ENCODE data around the gene SCN4B. TPM values are rescaled to one million over a fixed set of nuclear protein-coding genes. Genes with fewer than 3 reads are reported as not detected.

Gene SCN4B
- total and polyA plus RNA-seq, 10 of the 15 experiments (the other 5 are each of a cell fraction or from before 2014, with no cell fraction given): 0.01 to 0.49 (median 0.04) TPM; not detected in 5

DNA sequence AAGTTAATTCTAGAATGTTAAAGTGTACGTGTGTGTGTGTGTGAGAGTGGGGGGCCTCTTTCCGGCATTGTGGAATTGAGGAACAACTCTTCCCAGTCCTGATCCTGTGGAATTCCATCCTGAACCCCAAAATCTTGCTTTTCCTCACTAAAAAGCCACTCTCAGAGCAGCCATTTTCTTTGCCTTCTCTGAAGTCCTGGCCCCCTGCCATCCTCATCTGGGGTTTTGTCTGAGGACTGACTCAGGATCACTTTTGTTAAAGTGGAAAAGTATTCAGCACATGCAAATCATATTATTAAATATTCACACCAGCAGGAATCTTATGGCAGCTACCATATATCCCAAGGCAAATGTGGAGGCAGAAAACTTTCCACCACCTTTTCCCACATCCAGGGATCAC, 3.8 kb downstream of the SCN4B start (continued):
- TF ChIP-seq, protein P1, sequence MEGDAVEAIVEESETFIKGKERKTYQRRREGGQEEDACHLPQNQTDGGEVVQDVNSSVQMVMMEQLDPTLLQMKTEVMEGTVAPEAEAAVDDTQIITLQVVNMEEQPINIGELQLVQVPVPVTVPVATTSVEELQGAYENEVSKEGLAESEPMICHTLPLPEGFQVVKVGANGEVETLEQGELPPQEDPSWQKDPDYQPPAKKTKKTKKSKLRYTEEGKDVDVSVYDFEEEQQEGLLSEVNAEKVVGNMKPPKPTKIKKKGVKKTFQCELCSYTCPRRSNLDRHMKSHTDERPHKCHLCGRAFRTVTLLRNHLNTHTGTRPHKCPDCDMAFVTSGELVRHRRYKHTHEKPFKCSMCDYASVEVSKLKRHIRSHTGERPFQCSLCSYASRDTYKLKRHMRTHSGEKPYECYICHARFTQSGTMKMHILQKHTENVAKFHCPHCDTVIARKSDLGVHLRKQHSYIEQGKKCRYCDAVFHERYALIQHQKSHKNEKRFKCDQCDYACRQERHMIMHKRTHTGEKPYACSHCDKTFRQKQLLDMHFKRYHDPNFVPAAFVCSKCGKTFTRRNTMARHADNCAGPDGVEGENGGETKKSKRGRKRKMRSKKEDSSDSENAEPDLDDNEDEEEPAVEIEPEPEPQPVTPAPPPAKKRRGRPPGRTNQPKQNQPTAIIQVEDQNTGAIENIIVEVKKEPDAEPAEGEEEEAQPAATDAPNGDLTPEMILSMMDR (IDR thresholded peaks at IDR 0.05 in 2 of 3, conservative IDR thresholded peaks at IDR 0.05 in 1 of 3; ENCODE audit: control insufficient read depth in 2 of 3, extremely low read depth in 1 of 3, insufficient read depth in 1 of 3, low read depth in 3 of 3, low read length in 3 of 3): no peak
- no peak for TF ChIP-seq TBL1XR1 (IDR thresholded peaks at IDR 0.05; ENCODE audit: low read depth, low read length)

DNA sequence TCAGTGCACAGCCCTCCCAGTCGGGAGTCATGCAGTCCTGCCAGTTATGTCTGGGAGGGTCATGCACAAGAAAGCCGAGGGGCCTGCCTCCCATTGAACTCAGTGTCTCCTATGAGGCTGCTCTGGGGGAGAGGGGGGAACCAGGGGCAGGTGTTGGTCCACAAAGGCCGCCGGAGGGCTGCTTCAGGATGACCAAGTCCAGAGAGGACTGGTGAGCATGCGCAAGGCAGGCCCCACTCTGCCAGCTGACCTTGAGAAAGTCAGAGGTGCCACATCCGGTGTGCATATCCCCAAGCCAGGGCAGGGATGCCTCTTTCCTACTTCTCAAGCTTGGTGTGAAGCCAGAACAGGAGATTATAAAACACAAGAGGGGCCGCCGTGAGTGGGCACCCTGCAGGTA, 4.4 kb downstream of the SCN4B start:
- ChIA-PET CTCF (interaction anchor here (1.1 to 7.7 kb wide), 5 partner anchors 22 to 60 kb away, joined by 3 to 85 read pairs (median 6); no protein-coding TSS in a partner anchor), POLR2A (interaction anchor here (0.6 kb wide), 1 partner anchor 98 kb away, joined by 3 read pairs; no protein-coding TSS in a partner anchor), RAD21 (ENCODE audit: unreplicated experiment) (interaction anchor here (7.7 kb wide), 1 partner anchor 22 kb away, joined by 52 read pairs; no protein-coding TSS in a partner anchor), SMC1A (ENCODE audit: uncharacterized antibody, unreplicated experiment) (interaction anchor here (1.0 to 7.6 kb wide), 4 partner anchors 23 to 339 kb away, joined by 3 to 49 read pairs (median 4); no protein-coding TSS in a partner anchor)
- no TSS peak for BruUV-seq (replicated peaks)
- in situ Hi-C loops (cut with MboI) (no loop called here), intact Hi-C loops (cut with micrococcal nuclease; ENCODE audit: unreplicated experiment) (loop anchor here (5.0 kb wide), 3 partner anchors 204 to 419 kb away; partner anchors contain the start of gene IFT46)
- H4K20me1 ChIP-seq (ENCODE audit: control insufficient read depth, insufficient read depth): no peaks in the 10 kb centered on the region
- no peak overlapping the region for H3K9ac ChIP-seq (ENCODE audit: control insufficient read depth, insufficient read depth, low read length)
- H3K4me3 ChIP-seq: no peak overlapping the region
- ATAC-seq (no peak), DNase-seq (ENCODE audit: low read depth, low spot score) (no peak), FAIRE-seq (no peak)
- no peaks in the 10 kb centered on the region for H3K79me2 ChIP-seq (ENCODE audit: control insufficient read depth, insufficient read depth, low read length)
- 57% methylated on average over 8 of the region's 8 CpGs for WGBS (ENCODE audit: insufficient coverage, insufficient replicate concordance, low lambda C conversion rate, missing lambda C conversion rate)
- no peak overlapping the region for H3K27ac ChIP-seq (ENCODE audit: control insufficient read depth, insufficient read depth)
- H3K4me1 ChIP-seq (ENCODE audit: control insufficient read depth, insufficient read depth, low read length): no peaks in the 10 kb centered on the region
- peaks cover 10 to 24% of the 10 kb centered on the region in 2 experiments for H3K27me3 ChIP-seq (replicated peaks in 1 of 2; ENCODE audit: control insufficient read depth in 2 of 2, insufficient read depth in 2 of 2, low read length in 1 of 2)
- H3K9me3 ChIP-seq (replicated peaks; ENCODE audit: control insufficient read depth, insufficient read depth, low read length): no peaks in the 10 kb centered on the region
- no peak overlapping the region for H2AFZ ChIP-seq (ENCODE audit: control insufficient read depth, low read depth, low read length)
- H3K4me2 ChIP-seq (ENCODE audit: control insufficient read depth, insufficient read depth): no peak overlapping the region
- H3K36me3 ChIP-seq (ENCODE audit: control insufficient read depth in 2 of 2, insufficient read depth in 2 of 2, low read length in 1 of 2): no peaks in the 10 kb centered on the region
- TF ChIP-seq DPF2 (IDR thresholded peaks at IDR 0.05): no peak

Data from GM12878 (cell line).